GM23338 (cell line): ENCODE data around the gene UBL3. TPM values are rescaled to one million over a fixed set of nuclear protein-coding genes. Genes with fewer than 3 reads are reported as not detected.

Experiments used
- ATAC-seq: fragments of 200-7000 bp; cut with Tn5 transposase; 3 replicates; pipeline ENCODE4 v1.9.1; 2020
- DNase-seq: peaks from one replicate; pipeline ENCODE4 v3.0.0-alpha.2; 2015; ENCODE audit warnings: low spot score
- H2AFZ ChIP-seq: fragments of 200-600 bp; sonication (generic); 2 replicates; pipeline ENCODE4 v1.8.0; 2016; ENCODE audit warnings: antibody characterized with exemption, mild to moderate bottlenecking, moderate library complexity
- H3F3A ChIP-seq: fragments of 200-600 bp; sonication (generic); replicated peaks from 2 replicates; pipeline ENCODE4 v1.8.0; 2017; ENCODE audit warnings: antibody characterized with exemption, mixed run types, low read depth
- H3K27ac ChIP-seq: fragments of 200-600 bp; sonication (generic); 2 replicates; pipeline ENCODE4 v1.6.1; 2016; ENCODE audit warnings: low read depth
- H3K27me3 ChIP-seq: fragments of 200-600 bp; sonication (generic); 2 replicates; pipeline ENCODE4 v1.8.0; 2016; ENCODE audit warnings: mild to moderate bottlenecking, mixed run types, moderate library complexity; ENCODE audit not compliant: insufficient read depth
- H3K36me3 ChIP-seq: fragments of 200-600 bp; sonication (generic); 2 replicates; pipeline ENCODE4 v1.8.0; 2016; ENCODE audit warnings: mild to moderate bottlenecking; ENCODE audit not compliant: insufficient read depth
- H3K4me1 ChIP-seq: fragments of 200-600 bp; sonication (generic); 2 replicates; pipeline ENCODE4 v1.8.0; 2016; ENCODE audit warnings: mild to moderate bottlenecking, moderate library complexity; ENCODE audit not compliant: insufficient read depth
- H3K4me2 ChIP-seq: fragments of 200-600 bp; sonication (generic); 2 replicates; pipeline ENCODE4 v1.7.1; 2017; ENCODE audit warnings: mixed run types
- H3K4me3 ChIP-seq: fragments of 200-600 bp; sonication (generic); 2 replicates; pipeline ENCODE4 v1.6.1; 2016; ENCODE audit warnings: mixed run types
- H3K79me2 ChIP-seq: fragments of 200-600 bp; sonication (generic); replicated peaks from 2 replicates; pipeline ENCODE4 v1.8.0; 2017; ENCODE audit warnings: mild to moderate bottlenecking; ENCODE audit not compliant: insufficient read depth
- H3K9me2 ChIP-seq: fragments of 200-600 bp; sonication (generic); 2 replicates; pipeline ENCODE4 v1.8.0; 2017; ENCODE audit not compliant: insufficient read depth
- H4K20me1 ChIP-seq: fragments of 200-600 bp; sonication (generic); replicated peaks from 2 replicates; pipeline ENCODE4 v1.8.0; 2017; ENCODE audit warnings: mild to moderate bottlenecking; ENCODE audit not compliant: insufficient read depth
- H3K27ac Mint-ChIP-seq: 2 replicates; pipeline ENCODE4 v1.8.0; 2020; ENCODE audit warnings: inconsistent platforms, mild to moderate bottlenecking, moderate library complexity, mixed read lengths
- H3K27me3 Mint-ChIP-seq: 3 replicates; pipeline ENCODE4 v1.8.0; 2022; ENCODE audit warnings: low read depth, mild to moderate bottlenecking, moderate library complexity, mixed read lengths, inconsistent platforms; ENCODE audit not compliant: insufficient read depth, poor library complexity
- H3K36me3 Mint-ChIP-seq: 3 replicates; pipeline ENCODE4 v1.8.0; 2021; ENCODE audit warnings: low read depth, mild to moderate bottlenecking, inconsistent platforms, moderate library complexity, mixed read lengths
- H3K4me1 Mint-ChIP-seq: 3 replicates; pipeline ENCODE4 v1.8.0; 2020; ENCODE audit warnings: mild to moderate bottlenecking, inconsistent platforms, mixed read lengths
- H3K4me3 Mint-ChIP-seq: 3 replicates; pipeline ENCODE4 v1.8.0; 2021; ENCODE audit warnings: moderate library complexity, mild to moderate bottlenecking, inconsistent platforms, mixed read lengths
- H3K9me3 Mint-ChIP-seq: 3 replicates; pipeline ENCODE4 v1.8.0; 2020; ENCODE audit warnings: moderate library complexity, mild to moderate bottlenecking, inconsistent platforms, mixed read lengths
- CREB1 ChIP-seq: fragments of 250-450 bp; sonication (Bioruptor Pico); IDR thresholded peaks from 2 replicates; pipeline ENCODE4 v1.5.0; 2020; ENCODE audit warnings: low read depth, mild to moderate bottlenecking, moderate library complexity
- CTCF ChIP-seq, 2 experiments: fragments of 200-600 bp in 1 of 2; sonication (generic) in 1 of 2; conservative IDR thresholded peaks; 2 replicates each; pipeline versions ENCODE4 v1.5.1 to v1.6.1; 2016 to 2017; ENCODE audit warnings: antibody characterized with exemption in 2 of 2, low read depth in 2 of 2, mild to moderate bottlenecking in 2 of 2, moderate library complexity in 1 of 2
- EZH2 ChIP-seq: fragments of 200-600 bp; sonication (generic); IDR thresholded peaks from one replicate; pipeline ENCODE4 v1.8.0; 2017; ENCODE audit warnings: antibody characterized with exemption, mild to moderate bottlenecking, low read depth; ENCODE audit not compliant: unreplicated experiment
- EZH2phosphoT487 ChIP-seq: fragments of 200-600 bp; sonication (generic); IDR thresholded peaks from one replicate; pipeline ENCODE4 v1.8.1; 2018; ENCODE audit warnings: antibody characterized with exemption; ENCODE audit not compliant: unreplicated experiment
- JUNB ChIP-seq: IDR thresholded peaks from one replicate; pipeline ENCODE4 v1.6.1; 2016; ENCODE audit warnings: antibody characterized with exemption; ENCODE audit not compliant: unreplicated experiment
- ZNF114 ChIP-seq: fragments of 250-450 bp; sonication (Bioruptor Pico); IDR thresholded peaks from 2 replicates; pipeline ENCODE4 v1.5.0; 2020; ENCODE audit warnings: mild to moderate bottlenecking, moderate library complexity
- ZNF462 ChIP-seq: fragments of 250-450 bp; sonication (Bioruptor Pico); IDR thresholded peaks from 2 replicates; pipeline ENCODE4 v1.5.0; 2020; ENCODE audit warnings: mild to moderate bottlenecking, moderate library complexity
- polyA plus RNA-seq: library from polyadenylated mRNA; unstranded; fragments of >200 nt; fragmentation: Nextera tagmentation; extraction: Ambion mirVana; gene quantifications from 2 replicates; pipeline ENCODE4 v1.2.1, GENCODE V29; 2016
- total RNA-seq: library from RNA; depleted of rRNA; stranded (reverse); fragments of >200 nt; shearing (Covaris generic); gene quantifications from 2 replicates; pipeline ENCODE4 v1.2.3, GENCODE V29; 2014

The UBL3 gene
- total and polyA plus RNA-seq, 2 experiments from 2014 or later: 9.7 to 21.1 TPM

GRCh38 chr13:29817604-29818378 is 32.6 kb downstream of the UBL3 start:
- Mint-ChIP-seq H3K27ac (0 out of 2 replicates have a peak overlapping the region, but pooled peaks have one; percentile 3), H3K27me3 (no peaks in the 10 kb centered on the region), H3K4me1 (peaks cover 29% of the 10 kb centered on the region), H3K4me3 (no peak overlapping the region), H3K36me3 (no peaks in the 10 kb centered on the region), H3K9me3 (no peaks in the 10 kb centered on the region)
- Histone ChIP-seq H3K9me2 (no peaks in the 10 kb centered on the region), H2AFZ (no peak overlapping the region), H3K27me3 (no peaks in the 10 kb centered on the region), H3K27ac (no peak overlapping the region), H4K20me1 (no peaks in the 10 kb centered on the region), H3K4me2 (no peak overlapping the region), H3K79me2 (peaks cover 85% of the 10 kb centered on the region), H3K4me1 (peaks cover 16% of the 10 kb centered on the region), H3K4me3 (no peak overlapping the region), H3F3A (no peaks in the 10 kb centered on the region), H3K36me3 (no peaks in the 10 kb centered on the region)
- no peak for ATAC-seq
- TF ChIP-seq CREB1: no peak
- no peak for TF ChIP-seq ZNF462 (CRISPR knock-in tag)
- TF ChIP-seq CTCF (conservative IDR thresholded peaks at IDR 0.05; ENCODE audit: low read depth in 2 of 2): no peak
- TF ChIP-seq EZH2: no peak
- TF ChIP-seq EZH2phosphoT487: no peak
- TF ChIP-seq ZNF114 (CRISPR knock-in tag): no peak
- TF ChIP-seq JUNB: no peak
- no peak for DNase-seq
